Activated CD8-positive, alpha-beta memory T cell treated with anti-CD3 and anti-CD28 coated beads, Interleukin-2, amount 50 U/mL, for 1 hour (primary cell): ENCODE measurements around the gene ANKRD66.
"Not testable (repeated sequence)": the region's sequence is repeated elsewhere in the genome, so short reads cannot be mapped to it uniquely, and the experiment has no call there.

Experiments used
- DNase-seq: peaks from one replicate; pipeline ENCODE4 v3.0.0-alpha.2; 2020; ENCODE audit errors: extremely low read depth

ANKRD66 gene

GRCh38 chr6:46746696-46747095 is at the start of gene ANKRD66:
ANKRD66 (plus strand) TSS chr6:46746933; CDS start chr6:46751949, 5,016 bp downstream.
- no peak for DNase-seq

DNA sequence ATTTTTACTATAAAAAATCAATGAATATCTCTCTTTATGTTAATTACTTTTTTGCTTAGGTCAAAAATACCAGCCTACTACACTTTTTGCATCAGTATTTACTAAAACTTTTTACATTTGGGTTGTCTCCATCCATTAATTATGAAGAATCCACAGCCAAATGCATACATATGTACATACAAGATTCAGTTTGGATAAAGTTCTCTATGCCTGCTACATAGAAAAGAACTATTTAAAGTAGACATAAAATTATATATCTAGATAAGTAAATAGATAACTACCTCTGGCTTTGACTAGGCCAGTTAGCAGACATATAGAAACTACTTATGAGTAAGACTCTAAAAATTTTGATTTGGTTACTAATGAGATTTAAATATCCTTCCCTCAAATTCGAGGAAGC is 46.8 kb upstream of the ANKRD66 start:
- DNase-seq, result no peak

GRCh38 chr6:46704562-46704961 is 42.2 kb upstream of the ANKRD66 start:
- DNase-seq, result no peak

- DNase-seq, result no peak
These were observed 40.3 kb upstream of the ANKRD66 start for GRCh38 chr6:46706464-46706863.

DNA sequence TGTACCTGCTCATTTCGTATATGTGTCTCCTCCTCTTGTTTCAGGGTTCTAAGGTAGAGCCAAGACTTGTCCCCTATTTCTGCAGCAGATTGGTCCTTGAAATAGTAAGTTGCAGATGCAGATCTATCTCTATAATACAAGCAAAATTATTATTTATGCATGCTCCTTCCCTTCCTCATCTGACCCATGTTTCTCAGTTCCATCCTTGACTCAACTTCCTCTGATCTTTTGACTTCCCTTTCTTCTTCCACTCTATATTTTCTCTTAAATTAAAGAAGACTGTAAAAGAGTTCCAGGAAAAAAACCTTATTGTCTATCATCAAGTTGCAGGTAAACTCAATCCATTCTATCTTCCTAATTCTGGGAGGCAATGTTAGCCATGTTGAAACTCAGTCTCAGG is 35.2 kb upstream of the ANKRD66 start:
- DNase-seq, result no peak

- no peak for DNase-seq
These were observed 31.6 kb upstream of the ANKRD66 start for GRCh38 chr6:46715141-46715540.

DNA sequence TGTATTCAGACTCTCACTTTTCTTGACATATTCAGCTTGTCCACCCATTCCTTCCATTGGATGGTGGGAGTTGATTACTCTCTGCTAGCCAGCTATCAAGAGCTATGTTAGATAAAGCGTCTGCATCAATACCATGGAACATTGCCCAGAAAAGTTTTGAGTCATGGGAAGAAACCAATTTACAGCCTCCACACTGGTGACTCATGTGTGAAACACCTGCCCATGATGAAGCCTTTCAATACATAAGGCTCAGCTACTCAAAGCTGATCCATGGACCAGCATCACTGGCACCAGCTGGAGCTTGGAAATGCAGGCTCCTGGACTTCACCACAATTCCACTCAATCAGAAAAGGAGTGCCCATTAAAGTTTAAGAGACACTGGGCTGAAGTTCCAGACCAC is 27.6 kb upstream of the ANKRD66 start:
- DNase-seq, result no peak

DNA sequence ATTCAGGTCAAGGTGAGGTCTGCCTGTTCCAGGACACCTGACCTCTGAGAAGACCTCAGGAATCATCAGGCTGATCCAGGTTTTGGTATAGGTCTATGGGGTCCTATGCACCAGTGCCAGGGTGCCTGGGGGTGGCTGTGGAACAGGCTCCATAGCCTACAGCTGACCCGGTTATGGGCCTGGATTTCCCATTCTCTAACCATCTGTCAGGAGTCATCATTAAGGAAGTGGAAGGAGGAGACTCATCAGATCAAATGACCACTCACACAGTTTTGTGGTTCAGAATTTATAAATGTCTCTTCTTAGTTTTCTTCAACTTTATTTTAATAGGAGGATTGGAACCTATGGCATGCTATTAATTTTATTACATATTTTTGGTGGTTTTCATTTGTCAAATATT is 26.3 kb upstream of the ANKRD66 start:
- DNase-seq, result no peak

DNA sequence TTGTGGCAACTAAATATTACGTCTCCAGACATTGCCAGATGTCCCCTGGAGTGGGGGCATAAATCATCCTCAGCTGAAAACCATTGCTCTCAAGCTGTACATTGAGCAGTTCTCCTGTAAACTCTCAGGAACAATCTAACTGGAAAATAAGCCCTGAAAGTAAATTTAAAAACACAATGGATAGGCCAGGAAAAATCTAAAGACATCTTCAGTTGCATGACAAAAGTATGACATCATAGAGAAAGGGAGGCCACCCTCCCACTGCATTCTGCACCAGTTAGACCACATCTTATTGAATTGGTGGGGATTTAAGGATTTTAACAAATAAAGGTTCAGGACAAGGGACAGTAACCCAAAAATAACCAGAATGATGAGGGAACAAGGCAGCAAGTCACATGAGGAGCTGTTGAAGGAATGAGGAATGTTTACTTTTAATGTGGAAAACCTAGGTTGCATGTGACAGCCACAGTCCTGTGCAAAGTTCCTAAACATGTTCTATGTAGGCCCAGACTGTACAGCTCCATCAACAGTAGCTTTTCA is 16.9 kb upstream of the ANKRD66 start:
- no peak for DNase-seq

DNA sequence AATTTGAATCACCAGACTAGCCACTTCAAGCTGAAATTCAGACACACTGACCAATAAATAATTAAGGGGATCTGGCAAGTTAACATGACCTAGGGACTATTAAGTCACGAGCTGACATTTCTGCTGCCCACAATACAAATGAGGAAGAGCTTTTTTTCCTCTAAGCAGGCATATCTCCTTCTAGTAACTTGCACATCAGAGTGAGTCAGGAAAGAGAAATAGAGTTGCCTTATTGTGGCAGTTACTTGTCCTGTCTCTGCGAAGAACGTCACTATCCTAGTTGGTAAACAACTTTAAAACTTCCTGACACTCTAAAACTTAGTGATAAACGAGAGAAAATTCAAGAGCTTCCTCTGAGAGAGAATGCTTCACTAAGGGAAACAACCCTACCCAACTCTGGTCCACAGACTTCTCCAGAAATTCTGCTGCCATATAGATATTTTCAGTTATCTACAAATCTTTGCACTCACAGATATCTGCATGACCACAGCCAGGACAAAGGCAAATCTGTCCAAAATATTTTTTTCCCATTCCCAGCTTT is 15.7 kb upstream of the ANKRD66 start:
- no peak for DNase-seq

GRCh38 chr6:46733341-46733801 is 13.4 kb upstream of the ANKRD66 start:
- DNase-seq, result no peak

- no peak for DNase-seq
These were observed 11.6 kb upstream of the ANKRD66 start, which contains the start of gene PLA2G7 for GRCh38 chr6:46734867-46735719. PLA2G7 (minus strand) TSS chr6:46735375; CDS start chr6:46722891, 12,484 bp downstream.

GRCh38 chr6:46735720-46736031 is 11.1 kb upstream of the ANKRD66 start:
- DNase-seq, result no peak

- DNase-seq, result no peak
These were observed 9.8 kb upstream of the ANKRD66 start for GRCh38 chr6:46736906-46737305.

GRCh38 chr6:46741482-46741881 is 5.3 kb upstream of the ANKRD66 start:
- no peak for DNase-seq

- DNase-seq, result no peak
These were observed 4.8 kb upstream of the ANKRD66 start for GRCh38 chr6:46741910-46742309.

DNA sequence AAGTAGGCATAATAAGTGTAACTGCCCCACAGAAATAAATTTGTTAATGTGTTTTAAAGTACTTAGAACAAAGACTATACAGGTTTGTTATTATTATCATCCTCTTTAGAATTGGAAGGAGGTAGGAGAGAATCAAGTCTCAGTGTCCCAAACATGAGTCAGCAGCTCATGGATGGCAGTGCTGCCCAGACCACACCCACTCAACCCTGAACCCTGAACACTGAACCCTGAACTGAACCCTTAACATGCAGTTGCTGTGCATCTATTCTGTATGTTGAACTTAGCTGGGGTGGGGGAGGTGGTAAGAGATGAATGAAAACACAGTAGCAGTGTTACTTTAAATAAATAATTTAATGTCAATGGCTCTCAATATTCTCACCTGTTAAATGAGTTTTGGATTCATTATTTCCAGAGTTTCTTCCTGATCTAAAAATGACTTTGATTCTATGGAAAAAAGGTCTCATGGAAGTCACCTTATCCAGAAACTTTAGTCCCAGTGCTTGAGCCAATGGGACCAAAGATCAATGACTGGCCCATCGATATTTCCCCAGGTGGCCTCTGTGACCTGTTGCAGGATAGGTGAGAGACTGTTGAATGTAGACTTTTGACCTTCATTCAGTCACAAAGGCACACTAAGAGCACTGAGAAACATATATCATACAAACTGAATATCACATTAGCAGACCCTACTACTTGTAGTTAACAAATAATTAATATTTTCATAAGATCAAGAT is 3.1 kb upstream of the ANKRD66 start:
- no peak for DNase-seq

DNA sequence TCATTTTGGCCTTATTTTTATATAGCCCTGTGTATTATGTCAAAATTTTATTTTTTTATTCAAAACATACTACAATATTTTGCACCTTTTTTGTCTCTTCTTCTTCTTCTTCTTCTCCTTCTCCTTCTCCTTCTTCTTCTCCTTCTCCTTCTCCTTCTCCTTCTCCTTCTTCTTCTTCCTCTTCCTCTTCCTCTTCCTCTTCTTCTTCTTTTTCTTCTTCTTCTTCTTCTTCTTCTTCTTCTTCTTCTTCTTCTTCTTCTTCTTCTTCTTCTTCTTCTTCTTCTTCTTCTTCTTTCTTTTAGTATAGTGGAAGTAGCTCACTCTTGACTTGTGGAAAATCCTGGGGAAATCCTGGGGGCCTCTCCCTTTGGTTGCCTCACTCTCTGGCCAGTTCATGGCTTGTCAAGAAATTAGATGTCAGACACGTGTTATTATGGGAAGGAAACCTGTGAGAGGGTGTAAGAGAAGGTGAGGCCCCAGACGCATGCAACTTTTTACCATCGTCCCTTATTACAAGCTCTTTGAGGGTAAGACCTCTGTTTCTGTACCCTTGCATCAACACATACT is 2.5 kb upstream of the ANKRD66 start:
- DNase-seq, result not testable (repeated sequence)

- DNase-seq, result no peak
These were observed 760 bp upstream of the ANKRD66 start for GRCh38 chr6:46745973-46746372.

GRCh38 chr6:46748940-46749503 is 2.3 kb downstream of the ANKRD66 start:
- no peak for DNase-seq

DNA sequence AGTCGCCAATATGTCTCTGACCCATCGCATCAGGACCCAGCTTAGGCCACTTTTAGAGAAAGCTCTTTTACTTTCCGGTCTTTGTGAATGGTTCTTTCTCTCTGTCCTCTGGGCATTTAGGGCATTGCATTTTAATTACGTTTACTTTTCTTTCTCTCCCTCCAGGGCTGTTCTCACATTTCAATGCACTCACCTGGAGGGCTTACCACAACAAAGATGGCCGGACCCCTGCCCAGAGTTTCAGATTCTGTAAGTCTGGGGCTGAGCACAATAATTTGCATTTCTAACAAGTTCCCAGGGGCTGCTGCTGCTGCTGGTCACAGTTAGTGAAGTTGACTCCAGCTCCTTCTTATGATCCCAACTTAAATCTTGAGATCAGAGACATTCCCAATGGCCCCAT is 3.0 kb downstream of the ANKRD66 start:
- no peak for DNase-seq

GRCh38 chr6:46751658-46752057 is 4.9 kb downstream of the ANKRD66 start:
- DNase-seq, result no peak
